PC-9 (cell line): ENCODE data around the gene MBOAT7. TPM values are rescaled to one million over a fixed set of nuclear protein-coding genes. Genes with fewer than 3 reads are reported as not detected.
A peak's percentile ranks its signal among the peaks of the same experiment; 100 is the strongest.

ENCODE experiments used
- BruUV-seq: library from RNA; stranded (reverse); fragments of 400-500 nt; replicated peaks from 2 replicates; lab custom pipeline; 2021; lab: Mats Ljungman, UMichigan
- CTCF ChIA-PET: fragments of 300-600 bp; sonication (Branson Sonifier 250); formaldehyde crosslinking; loops from one replicate; lab custom pipeline; 2022; ENCODE audit warnings: antibody characterized with exemption; lab: Charles Lee
- POLR2A ChIA-PET: fragments of 300-600 bp; sonication (Branson Sonifier 250); formaldehyde crosslinking; loops from one replicate; lab custom pipeline; 2022; ENCODE audit warnings: antibody characterized with exemption; ENCODE audit not compliant: unreplicated experiment; lab: Charles Lee
- DNase-seq, 2 experiments: peaks; one replicate each; pipeline versions ENCODE4 v3.0.0 to v3.0.0-alpha.2; 2015 to 2022; ENCODE audit warnings: mixed read lengths in 1 of 2
- H2AFZ ChIP-seq: fragments of 200-600 bp; sonication (generic); 2 replicates; pipeline ENCODE4 v1.8.1; 2017; ENCODE audit warnings: antibody characterized with exemption
- H3F3A ChIP-seq: fragments of 200-600 bp; sonication (generic); 2 replicates; pipeline ENCODE4 v1.8.1; 2017; ENCODE audit warnings: antibody characterized with exemption, mild to moderate bottlenecking, low read depth; ENCODE audit not compliant: insufficient read depth
- H3K27ac ChIP-seq: fragments of 200-600 bp; sonication (generic); 2 replicates; pipeline ENCODE4 v1.6.1; 2016; ENCODE audit warnings: mixed run types
- H3K27me3 ChIP-seq: fragments of 200-600 bp; sonication (generic); 2 replicates; pipeline ENCODE4 v1.6.1; 2016; ENCODE audit warnings: low read depth, mixed run types; ENCODE audit not compliant: insufficient read depth
- H3K36me3 ChIP-seq: fragments of 200-600 bp; sonication (generic); 2 replicates; pipeline ENCODE4 v1.6.1; 2016; ENCODE audit warnings: low read depth, mixed run types
- H3K4me1 ChIP-seq: fragments of 200-600 bp; sonication (generic); replicated peaks from 2 replicates; pipeline ENCODE4 v1.6.1; 2016; ENCODE audit warnings: mixed run types; ENCODE audit not compliant: insufficient read depth
- H3K4me2 ChIP-seq: fragments of 200-600 bp; sonication (generic); 2 replicates; pipeline ENCODE4 v1.6.1; 2017; ENCODE audit warnings: mixed run types
- H3K4me3 ChIP-seq: fragments of 200-600 bp; sonication (generic); 2 replicates; pipeline ENCODE4 v1.6.1; 2016; ENCODE audit warnings: mixed run types
- H3K79me2 ChIP-seq: fragments of 200-600 bp; sonication (generic); 2 replicates; pipeline ENCODE4 v1.6.1; 2017; ENCODE audit warnings: low read depth, mixed run types
- H3K9me2 ChIP-seq: fragments of 200-600 bp; sonication (generic); 2 replicates; pipeline ENCODE4 v1.8.1; 2017; ENCODE audit warnings: mild to moderate bottlenecking; ENCODE audit not compliant: insufficient read depth
- H3K9me3 ChIP-seq: fragments of 200-600 bp; sonication (generic); 2 replicates; pipeline ENCODE4 v1.8.1; 2016; ENCODE audit warnings: low read depth; ENCODE audit not compliant: insufficient read depth
- H4K20me1 ChIP-seq: fragments of 200-600 bp; sonication (generic); 2 replicates; pipeline ENCODE4 v1.8.1; 2017; ENCODE audit not compliant: insufficient read depth
- CTCF ChIP-seq: fragments of 200-600 bp; sonication (generic); conservative IDR thresholded peaks from 2 replicates; pipeline ENCODE4 v1.6.1; 2017; ENCODE audit warnings: mixed run types, antibody characterized with exemption, mild to moderate bottlenecking, moderate library complexity
- EZH2 ChIP-seq: fragments of 200-600 bp; sonication (generic); IDR thresholded peaks from 2 replicates; pipeline ENCODE4 v1.8.0; 2017; ENCODE audit warnings: antibody characterized with exemption, low read depth
- intact Hi-C: fragments of 100-400 bp; cut with micrococcal nuclease; formaldehyde crosslinking; loops from one replicate; pipeline ENCODE4 v1.10.0; 2022; ENCODE audit not compliant: unreplicated experiment
- total RNA-seq: library from RNA; stranded (reverse); gene quantifications from 2 replicates; pipeline ENCODE4 v1.2.3, GENCODE V29; 2021

The MBOAT7 gene
- total RNA-seq, 1 experiment from 2014 or later = 494 TPM

GRCh38 chr19:54160854-54161253 is 28.5 kb downstream of the MBOAT7 start:
- peaks cover 33% of the 10 kb centered on the region for H3K4me1 ChIP-seq
- 0 out of 2 replicates have a peak overlapping the region, but pooled peaks have one; percentile 42 for H3K27ac ChIP-seq
- H3F3A ChIP-seq = peaks cover 62% of the 10 kb centered on the region
- DNase-seq = peak in 1 of 2 experiments; percentile 31
- peaks cover 14% of the 10 kb centered on the region for H4K20me1 ChIP-seq
- BruUV-seq = no TSS peak
- H3K27me3 ChIP-seq = no peaks in the 10 kb centered on the region
- H3K9me3 ChIP-seq = no peaks in the 10 kb centered on the region
- no peak overlapping the region for H2AFZ ChIP-seq
- H3K9me2 ChIP-seq = no peaks in the 10 kb centered on the region
- peaks cover 14% of the 10 kb centered on the region for H3K79me2 ChIP-seq
- TF ChIP-seq EZH2 (no peak), CTCF (no peak)
- ChIA-PET CTCF (interaction anchor here (0.7 kb wide), 2 partner anchors 105 to 290 kb away, joined by 5 to 18 read pairs; no protein-coding TSS in a partner anchor), POLR2A (interaction anchor here (0.6 to 2.2 kb wide), 2 partner anchors 10 to 24 kb away, joined by 20 to 28 read pairs; partner anchors contain the start of gene CNOT3)
- 0 out of 2 replicates have a peak, but pooled peaks cover 3% of the 10 kb centered on the region for H3K36me3 ChIP-seq
- peak overlapping the region; percentile 82 for H3K4me3 ChIP-seq
- peak overlapping the region; percentile 91 for H3K4me2 ChIP-seq
- intact Hi-C loops = loop anchor here (10.0 kb wide), 1 partner anchor 304 kb away; the partner anchor contains the start of gene LENG9

GRCh38 chr19:54160182-54160811 is 29.1 kb downstream of the MBOAT7 start:
- intact Hi-C loops = loop anchor here (10.0 kb wide), 1 partner anchor 305 kb away; the partner anchor contains the start of gene LENG9
- Histone ChIP-seq H3K4me3 (peak overlapping the region; percentile 82), H3K9me2 (no peaks in the 10 kb centered on the region), H3K36me3 (0 out of 2 replicates have a peak, but pooled peaks cover 3% of the 10 kb centered on the region), H3K9me3 (no peaks in the 10 kb centered on the region), H2AFZ (peak overlapping the region; percentile 65), H3F3A (peaks cover 62% of the 10 kb centered on the region), H3K4me1 (peaks cover 33% of the 10 kb centered on the region), H3K27ac (peak overlapping the region; percentile 42), H3K4me2 (peak overlapping the region; percentile 91), H4K20me1 (peaks cover 11% of the 10 kb centered on the region), H3K27me3 (no peaks in the 10 kb centered on the region), H3K79me2 (peaks cover 14% of the 10 kb centered on the region)
- TF ChIP-seq CTCF (no peak), EZH2 (no peak)
- DNase-seq = no peak
- CTCF ChIA-PET = interaction anchor here (0.7 kb wide), 1 partner anchor 291 kb away, joined by 18 read pairs; no protein-coding TSS in a partner anchor
- TSS peak; percentile 84 for BruUV-seq
- POLR2A ChIA-PET = interaction anchor here (0.5 to 2.2 kb wide), 4 partner anchors 10 to 292 kb away, joined by 4 to 28 read pairs (median 16); partner anchors contain the start of gene CNOT3

- no peaks in the 10 kb centered on the region for H3K9me2 ChIP-seq
- peaks cover 14% of the 10 kb centered on the region for H3K79me2 ChIP-seq
- DNase-seq = peak; percentile 100
- peak within 1 kb of the TSS; percentile 57 for H3K27ac ChIP-seq
- POLR2A ChIA-PET = interaction anchor here (0.5 to 2.2 kb wide), 8 partner anchors 12 to 291 kb away, joined by 4 to 28 read pairs (median 6); partner anchors contain the start of genes CNOT3, PRPF31 and TFPT
- no peaks in the 10 kb centered on the region for H3K27me3 ChIP-seq
- peak within 1 kb of the TSS; percentile 82 for H3K4me3 ChIP-seq
- peak; percentile 53; the same call in 1 of the 2 replicates for TF ChIP-seq CTCF
- no peak for TF ChIP-seq EZH2
- peak within 1 kb of the TSS; percentile 91 for H3K4me2 ChIP-seq
- H3K4me1 ChIP-seq = peaks cover 33% of the 10 kb centered on the region
- no TSS peak for BruUV-seq
- H3K9me3 ChIP-seq = no peaks in the 10 kb centered on the region
- H3F3A ChIP-seq = peaks cover 58% of the 10 kb centered on the region
- CTCF ChIA-PET = no interaction called here
- peaks cover 12% of the 10 kb centered on the region for H4K20me1 ChIP-seq
- peak within 1 kb of the TSS; percentile 76 for H2AFZ ChIP-seq
- intact Hi-C loops = loop anchor here (1.0 to 10.0 kb wide), 4 partner anchors 22 to 305 kb away; partner anchors contain the start of genes CNOT3, LENG9 and MYADM
- 0 out of 2 replicates have a peak, but pooled peaks cover 3% of the 10 kb centered on the region for H3K36me3 ChIP-seq
Observed at GRCh38 chr19:54159352-54160181, 29.8 kb downstream of the MBOAT7 start, which contains the start of gene LENG1. LENG1 (minus strand) TSS chr19:54159721; CDS start chr19:54159695, 26 bp downstream.
